GM12892 (cell line): ENCODE measurements around the gene CLRN2.
"Not testable (repeated sequence)": the region's sequence is repeated elsewhere in the genome, so short reads cannot be mapped to it uniquely, and the experiment has no call there.

Experiments
- DNase-seq: peaks from one replicate; pipeline ENCODE4 v3.0.0; 2011; ENCODE audit not compliant: insufficient read length
- FAIRE-seq: peaks from 2 replicates; lab custom pipeline; 2011; peaks lifted over from hg19 to GRCh38; lab: Jason Lieb, UNC
- POLR2A ChIP-seq: IDR thresholded peaks from 2 replicates; pipeline ENCODE4 v1.6.1; 2011; ENCODE audit warnings: low read depth, low read length, control low read depth
- POLR2AphosphoS5 ChIP-seq: IDR thresholded peaks from 2 replicates; pipeline ENCODE4 v1.6.1; 2011; ENCODE audit warnings: low read depth, low read length, control low read depth
- TAF1 ChIP-seq: IDR thresholded peaks from 2 replicates; pipeline ENCODE4 v1.6.1; 2011; ENCODE audit warnings: low read depth, mild to moderate bottlenecking, control low read depth, low read length, borderline replicate concordance

Gene CLRN2

DNA sequence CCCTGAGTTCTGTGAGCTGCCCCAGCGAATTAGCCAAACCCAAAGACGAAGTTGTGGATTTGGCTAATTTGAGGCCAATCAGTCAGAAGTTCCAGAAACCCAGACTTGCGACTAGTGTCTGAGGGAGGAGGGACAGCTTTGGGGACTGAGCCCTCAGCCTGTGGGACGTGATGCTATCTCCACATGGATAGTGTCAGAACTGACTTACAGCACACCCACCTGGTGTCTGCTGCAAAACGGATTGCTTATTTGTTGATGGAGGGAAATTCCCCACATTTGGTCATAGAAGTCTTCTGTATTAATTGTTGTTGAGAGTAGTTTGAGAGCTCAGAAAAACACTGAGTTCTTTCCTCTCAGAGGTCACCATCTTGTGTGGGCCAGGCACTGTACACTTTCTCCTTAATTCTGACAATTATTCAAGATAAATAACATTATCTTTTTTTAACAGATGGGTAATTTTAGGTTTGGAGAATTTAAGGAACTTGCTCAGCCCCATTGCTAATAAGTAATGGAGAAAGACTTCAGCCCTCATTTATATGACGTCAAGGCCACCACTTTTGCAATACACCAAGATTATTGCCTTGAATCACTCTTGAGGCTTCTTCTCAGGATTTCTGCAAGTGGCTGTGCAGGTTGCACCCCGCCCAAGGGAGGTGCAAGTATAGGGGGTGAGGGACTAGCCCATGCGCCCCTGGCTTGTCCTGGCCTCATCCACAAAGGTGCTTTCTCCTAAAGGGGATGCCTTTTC, 16.7 kb downstream of the CLRN2 start:
- FAIRE-seq (no peak), DNase-seq (no peak)
- TF ChIP-seq POLR2A, result no peak
- TF ChIP-seq TAF1, result no peak
- TF ChIP-seq POLR2AphosphoS5, result no peak

DNA sequence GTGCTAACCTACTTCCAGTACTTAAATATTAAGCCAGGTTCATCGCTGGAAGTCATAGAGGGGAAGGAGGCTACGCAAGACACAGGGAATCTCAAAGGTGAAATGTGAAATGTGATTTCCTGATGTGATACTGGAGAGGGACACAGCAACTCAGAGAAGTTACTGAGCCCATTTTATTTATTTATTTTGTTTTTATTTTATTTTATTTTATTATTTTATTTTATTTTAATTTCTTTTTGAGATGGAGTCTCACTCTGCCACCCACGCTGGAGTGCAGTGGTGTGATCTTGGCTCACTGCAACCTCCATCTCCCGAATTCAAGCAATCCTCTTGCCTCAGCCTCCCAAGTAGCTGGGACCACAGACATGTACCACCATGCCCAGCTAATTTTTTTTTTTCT, 19.7 kb downstream of the CLRN2 start:
- no peak for DNase-seq
- no peak for FAIRE-seq
- no peak for TF ChIP-seq POLR2AphosphoS5
- TF ChIP-seq TAF1, result no peak
- TF ChIP-seq POLR2A, result no peak

DNA sequence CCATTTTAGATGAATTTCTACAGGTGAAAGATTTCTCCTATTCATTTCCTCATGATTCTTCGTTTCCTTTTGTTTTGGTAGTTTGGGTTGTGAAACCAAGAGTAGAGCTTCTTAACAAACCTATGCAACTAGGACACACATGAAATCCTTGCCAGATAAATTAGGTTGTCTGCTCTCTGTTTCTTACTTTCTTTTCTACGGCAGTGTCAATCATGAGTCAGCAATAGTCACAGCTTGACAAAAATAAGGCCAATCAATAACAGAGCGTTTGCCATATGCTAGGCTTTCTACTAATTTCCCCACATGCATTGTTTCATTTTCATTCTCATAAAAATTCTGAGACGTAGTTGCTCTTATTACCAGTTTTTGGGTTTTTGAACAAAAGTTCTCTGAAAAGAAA, 20.3 kb downstream of the CLRN2 start:
- TF ChIP-seq POLR2AphosphoS5 (no peak), POLR2A (no peak), TAF1 (no peak)
- DNase-seq (no peak), FAIRE-seq (no peak)

DNA sequence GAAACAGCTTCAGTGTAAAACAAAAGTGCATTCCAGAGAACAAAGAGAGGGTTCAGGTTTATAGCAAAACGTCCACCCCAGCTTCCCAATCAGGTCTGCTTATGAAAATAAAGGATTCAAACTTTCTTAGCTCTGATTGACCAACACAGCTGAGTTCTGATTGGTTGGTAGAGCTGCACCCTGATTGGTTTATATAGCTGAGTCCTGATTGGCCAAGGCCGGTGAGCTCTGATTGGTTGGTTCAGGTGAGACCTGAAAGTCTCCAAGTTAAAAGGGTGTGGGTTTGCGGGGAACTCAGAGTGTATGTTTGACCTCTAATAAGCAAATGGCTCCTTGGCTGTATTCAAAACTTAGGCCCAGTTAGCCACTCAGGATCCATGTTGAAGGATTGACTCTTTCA, 20.9 kb downstream of the CLRN2 start:
- FAIRE-seq, result no peak
- no peak for DNase-seq
- TF ChIP-seq TAF1 (no peak), POLR2A (no peak), POLR2AphosphoS5 (no peak)

DNA sequence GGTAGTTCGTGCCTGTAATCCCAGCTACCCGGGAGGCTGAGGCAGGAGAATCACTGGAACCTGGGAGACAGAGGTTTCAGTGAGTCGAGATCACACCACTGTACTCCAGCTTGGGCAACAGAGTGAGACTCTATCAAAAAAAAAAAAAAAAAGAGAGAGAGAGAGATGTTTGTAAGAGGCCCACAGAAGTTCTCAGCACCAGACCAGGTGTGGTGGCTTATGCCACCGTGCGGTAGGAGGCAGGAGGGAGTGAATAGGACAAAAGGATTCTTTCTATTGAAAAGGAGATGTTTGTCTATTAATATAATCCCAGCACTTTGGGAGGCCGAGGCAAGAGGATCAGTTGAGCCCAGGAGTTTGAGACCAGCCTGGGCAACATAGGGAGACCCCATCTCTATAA, 22.1 kb downstream of the CLRN2 start:
- FAIRE-seq, DNase-seq: not testable (repeated sequence)

DNA sequence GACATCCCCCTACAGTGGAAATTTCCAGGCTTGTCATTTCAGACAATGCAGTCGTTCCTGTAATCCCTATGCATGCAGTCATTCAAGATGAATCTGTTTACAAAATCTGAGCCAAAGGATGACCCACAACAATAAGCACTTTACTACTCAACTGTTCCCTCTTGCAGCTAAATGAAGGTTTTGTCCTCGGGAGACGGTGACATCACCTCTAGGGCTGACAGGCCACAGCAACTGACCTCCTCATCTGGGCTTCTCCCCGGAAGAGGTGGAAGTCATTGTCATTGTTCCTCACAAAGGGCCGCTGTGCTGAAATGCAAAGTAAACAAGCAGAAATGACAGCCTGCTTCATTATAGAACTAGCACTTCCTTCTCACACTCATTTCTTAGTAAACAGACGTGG, 29.2 kb downstream of the CLRN2 start:
- FAIRE-seq (no peak), DNase-seq (no peak)
- TF ChIP-seq TAF1 (no peak), POLR2A (no peak), POLR2AphosphoS5 (no peak)

DNA sequence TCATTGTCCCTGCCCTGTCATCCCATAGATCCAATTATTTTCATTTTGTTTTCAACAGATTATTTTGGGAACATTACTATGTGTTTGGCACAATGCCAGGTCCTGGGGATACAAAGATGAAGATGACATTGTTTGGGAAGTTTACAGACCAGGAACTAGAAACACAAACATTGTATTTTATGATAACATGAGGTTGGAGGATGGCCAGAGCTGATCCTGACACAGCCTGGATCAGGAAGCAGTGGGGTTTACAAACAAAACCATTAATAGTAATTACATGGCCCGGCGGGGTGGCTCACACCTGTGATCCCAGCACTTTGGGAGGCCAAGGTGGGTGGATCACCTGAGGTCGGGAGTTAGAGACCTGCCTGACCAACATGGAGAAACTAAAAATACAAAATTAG, 29.9 kb downstream of the CLRN2 start:
- no peak for TF ChIP-seq POLR2A
- no peak for DNase-seq
- no peak for FAIRE-seq

DNA sequence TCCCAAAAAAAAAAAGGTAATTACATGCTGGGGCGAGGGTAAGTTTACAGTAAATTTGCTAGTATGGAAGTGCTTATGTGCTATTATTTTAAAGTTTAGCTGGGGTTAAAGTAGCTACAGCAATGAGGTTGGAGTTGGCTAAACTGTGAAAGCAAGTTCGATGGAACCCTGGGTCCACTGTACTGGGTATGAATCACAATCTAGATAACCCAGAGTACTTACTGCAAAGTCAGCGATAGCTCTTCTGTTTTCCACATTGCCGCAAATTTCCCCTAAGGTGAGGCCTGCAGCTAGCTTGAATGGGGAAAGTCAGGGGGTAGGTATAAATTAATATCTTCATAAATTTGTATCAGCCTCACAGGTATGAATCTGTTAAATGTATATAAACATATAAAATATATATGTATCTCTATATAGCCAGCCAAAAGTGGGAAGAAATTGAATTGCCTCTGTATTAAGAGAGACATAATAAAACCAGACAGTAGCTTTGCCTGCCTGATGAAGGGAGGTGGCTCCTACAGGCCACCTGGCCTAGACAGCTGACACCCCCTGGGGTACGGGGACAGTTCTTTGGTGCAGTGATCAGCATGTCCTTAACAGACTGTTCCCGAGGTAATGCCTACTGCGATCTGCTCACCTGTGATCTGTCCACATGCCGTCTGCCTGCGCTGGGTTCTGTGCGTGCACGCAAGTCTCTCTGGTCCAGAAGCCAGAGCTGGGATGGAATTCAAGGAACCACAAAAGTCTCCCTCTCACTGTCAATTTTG, 30.6 kb downstream of the CLRN2 start:
- TF ChIP-seq POLR2A, result no peak
- TF ChIP-seq POLR2AphosphoS5, result no peak
- TF ChIP-seq TAF1, result no peak
- DNase-seq (no peak), FAIRE-seq (no peak)

DNA sequence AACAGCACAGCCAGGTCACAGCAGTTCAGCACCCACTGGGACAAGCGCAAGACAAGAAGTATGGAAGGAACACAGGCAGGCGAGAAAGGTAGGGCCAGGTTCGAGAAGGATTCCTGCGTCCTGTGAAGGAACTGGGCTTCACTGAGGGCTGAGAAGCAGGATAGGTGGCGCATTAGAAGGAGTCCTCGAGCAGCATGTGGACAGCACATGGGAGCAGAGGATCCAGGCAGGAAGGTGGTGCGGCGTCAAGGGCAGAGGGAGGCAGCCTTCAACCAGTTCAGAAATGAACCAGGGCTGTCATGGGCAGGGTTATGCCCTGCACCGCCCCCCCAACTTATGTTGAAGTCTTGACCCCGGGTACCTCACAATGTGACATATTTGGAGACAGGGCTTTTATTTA, 31.3 kb downstream of the CLRN2 start:
- TF ChIP-seq POLR2A (no peak), TAF1 (no peak), POLR2AphosphoS5 (no peak)
- FAIRE-seq (no peak), DNase-seq (no peak)

DNA sequence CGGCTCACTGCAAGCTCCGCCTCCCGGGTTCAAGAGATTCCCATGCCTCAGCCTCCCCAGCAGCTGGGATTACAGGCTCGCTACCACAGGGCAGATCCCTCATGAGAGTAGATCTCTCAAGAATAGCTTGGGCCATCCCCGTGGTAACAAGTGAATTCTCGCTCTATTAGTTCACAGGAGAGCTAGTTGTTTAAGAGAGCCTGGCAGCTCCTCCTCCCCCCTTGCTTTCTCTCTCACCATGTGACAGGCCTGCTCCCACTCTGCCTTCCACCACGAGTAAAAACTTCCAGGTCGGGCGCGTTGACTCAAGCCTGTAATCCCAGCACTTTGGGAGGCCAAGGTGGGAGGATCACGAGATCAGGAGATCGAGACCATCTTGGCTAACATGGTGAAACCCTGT, 31.7 kb downstream of the CLRN2 start:
- no peak for TF ChIP-seq POLR2AphosphoS5
- TF ChIP-seq POLR2A, result no peak
- TF ChIP-seq TAF1, result no peak
- FAIRE-seq (no peak), DNase-seq (no peak)

DNA sequence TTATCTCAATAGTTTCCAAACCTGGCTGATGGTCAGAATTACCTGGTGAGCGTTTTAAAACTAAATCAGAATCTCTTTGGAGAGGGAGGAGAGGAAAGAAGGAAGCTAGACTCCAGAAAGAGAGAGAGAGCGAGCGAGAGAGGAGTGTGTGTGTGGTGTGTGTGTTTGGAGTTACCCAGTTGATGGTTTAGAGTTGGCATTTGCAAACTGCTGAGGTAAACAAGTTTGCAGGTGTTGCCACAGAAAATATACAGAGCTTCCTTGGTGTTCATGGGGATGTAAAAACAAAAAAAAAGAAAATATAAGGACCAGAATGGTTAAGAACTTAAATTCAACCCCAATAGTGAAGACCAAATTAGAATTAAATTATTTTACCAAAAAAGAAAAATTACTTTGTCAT, 35.6 kb downstream of the CLRN2 start:
- TF ChIP-seq POLR2A (no peak), TAF1 (no peak), POLR2AphosphoS5 (no peak)
- no peak for FAIRE-seq
- DNase-seq, result no peak

DNA sequence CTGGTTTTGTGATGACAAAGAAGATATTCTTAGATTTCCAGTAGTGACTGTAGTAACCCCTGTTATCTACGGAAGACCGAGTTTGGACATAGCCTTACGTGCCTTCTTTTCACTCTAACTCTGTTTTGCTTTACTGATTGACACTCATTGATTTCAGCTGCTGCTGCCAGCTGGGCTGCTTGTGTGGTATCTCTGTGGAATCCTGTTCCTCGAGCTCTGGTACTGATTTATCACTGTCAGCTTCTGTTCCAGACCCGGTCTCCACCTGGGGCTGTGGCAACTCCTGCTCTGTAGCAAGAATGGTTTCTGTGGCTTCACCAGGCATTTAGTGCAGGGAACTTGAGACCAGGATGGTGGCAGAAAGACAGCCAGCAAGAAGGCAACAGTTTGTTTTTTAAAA, 37.5 kb downstream of the CLRN2 start:
- TF ChIP-seq POLR2AphosphoS5 (no peak), TAF1 (no peak), POLR2A (no peak)
- FAIRE-seq (no peak), DNase-seq (no peak)

DNA sequence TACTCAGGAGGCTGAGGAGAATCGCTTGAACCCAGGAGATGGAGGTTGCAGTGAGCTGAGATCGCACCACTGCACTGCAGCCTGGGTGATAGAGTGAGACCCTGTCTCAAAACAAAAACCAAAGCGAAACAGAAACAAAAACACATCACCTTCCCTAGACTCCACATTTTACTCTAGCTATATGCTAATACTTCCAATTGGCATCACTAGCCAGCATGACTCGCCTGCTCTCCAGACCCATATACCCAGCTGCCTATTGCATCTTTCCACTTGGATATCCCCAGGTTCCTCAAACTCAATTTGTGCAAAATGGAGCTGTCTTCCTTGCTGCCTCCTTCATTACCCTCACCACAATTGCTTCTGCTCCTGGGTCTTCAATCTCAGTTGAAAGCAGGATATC, 39.6 kb downstream of the CLRN2 start:
- TF ChIP-seq TAF1 (no peak), POLR2A (no peak), POLR2AphosphoS5 (no peak)
- DNase-seq, result no peak
- FAIRE-seq, result no peak
